CD1c-positive myeloid dendritic cell (primary cell): ENCODE measurements around the gene SCIMP.
"Not testable (repeated sequence)": the region's sequence is repeated elsewhere in the genome, so short reads cannot be mapped to it uniquely, and the experiment has no call there.

ENCODE experiments used
- DNase-seq: peaks from one replicate; pipeline ENCODE4 v3.0.0-alpha.2; 2016; ENCODE audit errors: extremely low spot score

SCIMP gene

DNA sequence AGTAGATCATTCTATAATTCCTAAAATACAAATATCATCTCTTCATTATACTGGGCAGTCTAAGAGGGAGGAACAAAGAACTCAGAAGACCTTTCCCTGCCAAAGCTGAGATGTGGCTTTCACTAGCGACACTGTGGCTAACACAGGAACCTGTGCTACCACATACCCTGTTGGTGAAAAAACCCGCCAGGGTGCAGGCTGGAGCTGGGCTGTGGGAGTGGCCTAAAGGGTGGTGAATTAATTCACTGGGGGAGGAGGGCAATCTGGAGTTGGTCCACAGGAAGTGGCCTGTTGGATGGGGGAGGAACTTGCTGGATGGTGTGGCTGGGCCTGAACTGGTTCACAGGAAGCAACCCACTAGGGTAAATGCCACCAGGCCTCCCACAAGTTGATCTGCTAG is 50.4 kb downstream of the SCIMP start:
- DNase-seq, result no peak

DNA sequence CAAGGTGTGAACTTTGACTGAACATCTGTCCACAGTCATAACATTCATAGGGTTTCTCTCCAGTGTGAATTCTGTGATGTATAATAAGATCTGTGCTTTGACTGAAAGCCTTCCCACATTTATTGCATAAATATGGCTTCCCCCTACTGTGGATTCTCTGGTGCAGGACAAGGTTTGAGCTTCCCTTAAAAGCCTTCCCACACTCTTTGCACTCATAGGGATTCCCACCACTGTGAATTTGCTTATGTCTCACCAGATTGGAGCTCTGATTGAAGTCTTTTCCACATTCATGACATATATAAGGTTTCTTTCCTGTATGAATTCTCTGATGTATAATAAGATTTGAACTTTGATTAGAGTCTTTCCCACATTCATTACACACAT is 51.3 kb downstream of the SCIMP start:
- DNase-seq, result no peak

DNA sequence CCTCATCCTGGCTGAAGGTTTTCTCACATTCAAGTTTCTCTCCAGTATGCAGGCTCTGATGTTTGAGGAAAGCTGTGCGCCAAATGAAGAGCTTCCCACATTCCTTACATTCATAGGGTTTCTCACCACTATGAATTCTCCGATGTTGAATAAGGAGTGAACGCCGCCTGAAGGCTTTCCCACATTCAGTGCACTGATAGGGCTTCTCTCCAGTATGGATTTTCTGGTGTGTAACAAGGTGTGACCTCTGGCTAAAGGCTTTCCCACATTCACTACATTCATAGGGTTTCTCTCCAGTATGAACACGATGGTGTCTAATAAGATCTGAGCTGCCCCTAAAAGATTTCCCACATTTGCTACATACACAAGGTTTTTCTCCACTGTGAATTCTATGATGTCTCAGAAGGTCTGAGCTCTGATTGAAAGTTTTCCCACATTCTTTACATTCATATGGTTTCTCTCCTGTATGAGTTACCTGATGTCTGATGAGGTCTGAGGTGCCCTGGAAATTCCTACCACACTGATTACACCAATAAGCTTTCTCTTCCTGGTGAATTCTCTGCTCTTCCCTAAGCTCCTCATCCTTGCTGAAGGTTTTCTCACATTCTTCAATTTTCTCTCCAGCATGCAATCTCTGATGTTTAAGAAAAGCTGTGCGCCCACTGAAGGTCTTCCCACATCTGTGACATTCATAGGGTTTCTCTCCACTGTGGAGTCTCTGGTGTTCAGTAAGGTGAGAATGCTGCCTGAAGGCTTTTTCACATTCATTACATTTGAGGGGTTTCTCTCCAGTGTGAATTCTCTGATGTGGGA is 51.9 kb downstream of the SCIMP start:
- no peak for DNase-seq

DNA sequence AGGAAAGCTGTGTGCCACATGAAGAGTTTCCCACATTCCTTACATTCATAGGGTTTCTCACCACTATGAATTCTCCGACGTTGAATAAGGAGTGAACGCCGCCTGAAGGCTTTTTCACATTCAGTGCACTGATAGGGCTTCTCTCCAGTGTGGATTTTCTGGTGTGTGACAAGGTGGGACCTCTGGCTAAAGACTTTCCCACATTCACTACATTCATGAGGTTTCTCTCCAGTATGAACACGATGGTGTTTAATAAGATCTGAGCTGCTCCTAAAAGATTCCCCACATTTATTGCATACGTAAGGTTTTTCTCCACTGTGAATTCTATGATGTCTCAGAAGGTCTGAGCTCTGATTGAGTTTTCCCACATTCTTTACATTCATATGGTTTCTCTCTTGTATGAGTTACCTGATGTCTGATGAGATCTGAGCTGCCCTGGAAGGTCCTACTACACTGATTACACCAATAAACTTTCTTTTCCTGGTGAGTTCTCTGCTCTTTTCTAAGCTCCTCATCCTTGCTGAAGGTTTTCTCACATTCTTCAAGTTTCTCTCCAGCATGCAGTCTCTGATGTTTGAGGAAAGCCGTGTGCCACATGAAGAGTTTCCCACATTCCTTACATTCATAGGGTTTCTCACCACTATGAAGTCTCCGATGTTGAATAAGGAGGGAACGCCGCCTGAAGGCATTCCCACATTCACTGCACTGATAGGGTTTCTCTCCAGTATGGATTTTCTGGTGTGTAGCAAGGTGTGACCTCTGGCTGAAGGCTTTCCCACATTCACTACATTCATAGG is 53.0 kb downstream of the SCIMP start:
- no peak for DNase-seq

DNA sequence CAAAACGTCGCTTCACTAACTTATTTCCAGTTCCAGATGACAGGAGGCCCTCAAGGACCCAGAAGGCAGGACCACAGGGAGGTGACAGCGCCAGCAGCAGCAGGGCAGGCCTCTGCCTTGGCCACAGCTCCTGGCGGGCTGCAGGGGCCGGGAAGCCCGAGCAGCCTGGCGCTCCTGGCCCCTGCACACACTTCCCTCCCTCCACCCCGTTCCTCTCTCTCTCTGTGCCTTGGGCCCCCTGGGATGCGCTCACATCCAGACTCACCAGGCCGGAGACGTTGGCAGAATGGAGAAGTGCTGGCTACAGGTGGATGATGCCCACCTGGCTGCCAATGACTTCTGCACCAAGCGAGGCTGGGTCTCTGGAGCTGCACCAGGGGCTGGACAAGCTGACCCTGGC is 55.7 kb downstream of the SCIMP start:
- DNase-seq, result no peak

DNA sequence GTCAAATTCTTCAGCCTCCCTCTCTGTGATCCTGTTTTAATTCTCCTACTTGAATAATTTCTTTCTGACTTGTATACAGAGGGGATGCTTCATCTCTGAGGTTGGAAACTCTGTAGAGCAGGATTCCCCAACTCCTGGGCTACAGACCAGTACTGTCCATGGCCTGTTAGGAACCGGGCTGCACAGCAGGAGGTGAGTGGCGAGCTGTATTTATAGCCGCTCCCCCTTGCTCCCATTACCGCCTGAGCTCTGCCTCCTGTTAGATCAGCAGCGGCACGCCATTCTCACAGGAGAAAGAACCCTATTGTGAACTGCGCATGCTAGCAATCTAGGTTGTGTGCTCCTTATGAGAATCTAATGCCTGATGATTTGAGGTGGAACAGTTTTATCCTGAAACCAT is 59.6 kb downstream of the SCIMP start:
- DNase-seq, result not testable (repeated sequence)

DNA sequence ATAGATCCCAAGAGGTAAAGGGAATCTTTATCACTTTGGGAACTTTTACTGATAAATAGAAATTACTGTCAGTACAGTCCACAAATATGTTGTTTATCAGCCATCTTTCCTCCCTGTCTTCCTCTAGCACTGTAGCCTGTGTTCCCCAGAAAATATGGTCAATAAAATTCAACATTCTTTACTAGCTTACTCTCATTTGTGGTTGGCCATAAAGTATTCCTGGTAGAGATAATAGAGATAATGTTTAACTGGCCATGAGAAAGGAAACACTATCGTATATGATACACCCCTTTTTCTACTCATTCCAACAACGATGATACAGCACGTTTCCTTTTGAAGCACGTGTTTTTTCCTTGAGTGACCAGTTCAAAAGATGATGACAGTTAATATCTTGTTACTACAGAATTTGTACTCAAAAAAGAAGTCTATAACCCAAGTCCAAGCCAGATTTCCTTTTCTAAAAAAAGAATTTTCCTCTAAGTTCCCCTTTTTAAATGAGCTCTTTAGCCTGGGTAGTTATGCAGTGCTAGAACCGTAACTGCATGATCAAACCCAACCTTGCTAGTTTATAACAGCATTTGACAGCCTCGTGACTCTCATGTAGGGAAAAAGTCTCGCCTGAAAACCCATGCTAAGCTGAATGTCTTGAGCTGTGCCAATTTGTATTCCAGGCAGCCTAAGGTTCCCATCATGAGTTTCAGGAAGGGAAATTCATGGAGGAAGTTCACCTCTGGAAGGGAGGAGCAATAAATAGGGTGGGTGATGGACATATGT is 68.7 kb downstream of the SCIMP start:
- peak; percentile 53 for DNase-seq

DNA sequence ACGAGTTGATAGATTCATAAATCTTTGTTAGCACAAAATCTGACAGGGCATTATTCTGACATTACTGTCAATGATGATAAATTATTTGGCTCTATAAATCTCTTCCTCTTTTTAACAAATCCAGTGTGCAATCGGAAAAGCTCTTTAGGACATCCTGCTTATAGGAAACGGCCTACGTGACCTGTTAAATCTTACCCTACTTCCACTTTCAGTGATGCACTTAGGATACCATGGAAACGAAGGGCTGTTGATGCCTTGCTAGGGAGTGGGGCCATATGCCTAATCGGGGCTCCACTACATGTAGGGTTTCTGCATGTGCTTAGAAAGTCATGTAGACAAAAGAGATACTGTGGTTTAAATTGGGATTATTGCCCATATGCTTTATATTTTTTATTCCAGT is 70.2 kb downstream of the SCIMP start:
- DNase-seq, result peak; percentile 51

DNA sequence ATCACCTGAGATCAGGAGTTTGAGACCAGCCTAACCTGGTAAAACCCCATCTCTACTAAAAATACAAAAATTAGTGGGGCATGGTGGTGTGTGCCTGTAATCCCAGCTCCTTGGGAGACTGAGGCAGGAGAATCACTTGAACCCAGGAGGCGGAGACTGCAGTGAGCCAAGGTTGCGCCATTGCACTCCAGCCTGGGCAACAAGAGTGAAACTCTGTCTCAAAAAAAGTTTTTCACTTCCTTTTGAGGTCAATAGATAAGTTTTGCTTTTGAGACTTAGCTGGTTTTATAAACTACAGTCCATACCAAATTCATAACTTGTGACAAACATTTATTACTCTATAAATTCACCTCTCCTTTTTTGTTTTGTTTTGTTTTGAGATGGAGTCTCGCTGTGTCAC is 72.9 kb downstream of the SCIMP start:
- peak; percentile 5 for DNase-seq

DNA sequence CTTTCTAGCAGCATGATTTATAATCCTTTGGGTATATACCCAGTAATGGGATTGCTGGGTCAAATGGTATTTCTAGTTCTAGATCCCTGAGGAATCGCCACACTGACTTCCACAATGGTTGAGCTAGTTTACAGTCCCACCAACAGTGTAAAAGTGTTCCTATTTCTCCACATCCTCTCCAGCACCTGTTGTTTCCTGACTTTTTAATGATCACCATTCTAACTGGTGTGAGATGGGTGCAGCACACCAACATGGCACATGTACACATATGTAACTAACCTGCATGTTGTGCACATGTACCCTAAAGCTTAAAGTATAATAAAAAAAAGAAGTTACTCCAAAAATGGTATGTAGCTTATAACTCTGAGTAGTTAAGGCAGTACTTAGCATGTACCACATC is 74.0 kb downstream of the SCIMP start:
- not testable (repeated sequence) for DNase-seq
